Lung (tissue), 12 donors: ENCODE results near the gene SMIM20. TPM values are rescaled to one million over a fixed set of nuclear protein-coding genes. Genes with fewer than 3 reads are reported as not detected.

Source experiments
- ATAC-seq: fragments of 200-7000 bp; cut with Tn5 transposase; one replicate; pipeline ENCODE4 v1.9.1; 2020; ENCODE audit warnings: moderate number of reproducible peaks; ENCODE audit not compliant: insufficient read depth, low FRiP score
- DNase-seq, 3 donors: peaks; one replicate each; pipeline ENCODE4 v3.0.0-alpha.2; 2013 to 2017
- H3K27ac ChIP-seq, 2 donors: one replicate each; pipeline ENCODE4 v1.5.1; 2013; ENCODE audit warnings: mild to moderate bottlenecking in 2 of 2, moderate library complexity in 2 of 2, control low read depth in 1 of 2, inconsistent platforms in 1 of 2, low read depth in 1 of 2, low read length in 1 of 2
- H3K27me3 ChIP-seq, 3 donors: one replicate each; pipeline ENCODE4 v1.5.1; 2013; ENCODE audit warnings: low read length in 2 of 3; ENCODE audit not compliant: control insufficient read depth in 3 of 3, insufficient read depth in 3 of 3
- H3K36me3 ChIP-seq, 4 donors: one replicate each; pipeline ENCODE4 v1.5.1; 2013; ENCODE audit warnings: low read length in 4 of 4, mild to moderate bottlenecking in 1 of 4, moderate library complexity in 1 of 4; ENCODE audit not compliant: control insufficient read depth in 4 of 4, insufficient read depth in 4 of 4
- H3K4me1 ChIP-seq, 5 donors: one replicate each; pipeline ENCODE4 v1.5.1; 2013; ENCODE audit warnings: low read length in 5 of 5, mild to moderate bottlenecking in 2 of 5, moderate library complexity in 1 of 5; ENCODE audit not compliant: control insufficient read depth in 5 of 5, insufficient read depth in 5 of 5
- H3K4me3 ChIP-seq: one replicate; pipeline ENCODE4 v1.5.1; 2013; ENCODE audit warnings: mild to moderate bottlenecking, control low read depth, moderate library complexity
- H3K9ac ChIP-seq, 2 donors: one replicate each; pipeline ENCODE4 v1.5.1; 2013; ENCODE audit warnings: low read length in 2 of 2, control low read depth in 1 of 2; ENCODE audit not compliant: insufficient read depth in 1 of 2
- H3K9me3 ChIP-seq, 4 donors: one replicate each; pipeline ENCODE4 v1.5.1; 2013; ENCODE audit warnings: low read length in 3 of 4, mild to moderate bottlenecking in 1 of 4, moderate library complexity in 1 of 4; ENCODE audit not compliant: control insufficient read depth in 4 of 4, insufficient read depth in 3 of 4
- CTCF ChIP-seq: IDR thresholded peaks from 2 replicates; pipeline ENCODE4 v1.5.1; 2012; ENCODE audit warnings: mild to moderate bottlenecking; ENCODE audit errors: control extremely low read depth, extremely low read depth
- WGBS, 2 donors: extraction: QIAGEN DNeasy Blood & Tissue Kit; methylation state at CpG; one replicate each; pipeline ENCODE4 v1.1.7; 2013; 5-methylcytosine and 5-hydroxymethylcytosine counted together
- polyA plus RNA-seq, 2 donors: library from polyadenylated mRNA; stranded (reverse); fragments of 200-250 nt; gene quantifications; one replicate each; pipeline ENCODE4 v1.2.1, GENCODE V29; 2013
- total RNA-seq, 2 donors: library from RNA; depleted of rRNA in 1 of 2; stranded (reverse); fragments of >200 nt in 1 of 2; gene quantifications; one replicate each; pipeline ENCODE4 v1.2.1, GENCODE V29; 2014 to 2021
- donor health status: control.
- donor health status: control.
- donor health status: Bipolar disorder and iron deficiency.
- donor health status: healthy.
- donor health status: DM: yes; HTN: yes; CAD: no.

SMIM20 gene
- total and polyA plus RNA-seq, 4 donors, result 21.9 to 30.7 (median 26.8) TPM

DNA sequence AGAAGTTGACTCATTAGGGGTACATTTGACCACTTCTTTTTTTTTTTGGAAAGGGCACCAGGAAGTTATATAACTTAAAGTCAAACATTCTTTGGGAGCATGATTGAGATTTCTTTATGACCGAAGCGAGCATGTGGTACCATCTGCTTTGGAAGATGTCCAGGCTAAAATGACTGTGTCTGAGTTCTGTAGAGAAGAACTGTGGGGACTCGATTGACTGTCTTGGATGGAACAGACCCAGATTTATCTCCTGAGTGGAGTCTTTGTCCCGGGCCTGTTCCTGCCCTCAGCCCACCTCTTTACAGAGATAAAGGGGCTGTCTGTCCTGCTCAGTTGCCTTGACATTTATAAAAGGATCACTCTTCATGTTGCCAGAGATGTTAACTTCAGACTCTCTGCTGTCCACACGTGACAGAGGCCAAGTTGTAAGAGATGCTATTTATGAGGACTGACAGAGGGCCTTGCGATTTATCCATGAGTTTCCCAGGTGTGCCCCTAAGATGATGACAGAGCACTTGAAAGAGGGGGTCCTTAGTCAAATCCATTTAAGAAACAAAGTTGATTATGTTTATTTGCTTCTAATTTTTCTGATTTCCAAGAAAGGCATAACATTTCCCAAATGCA is 16.8 kb downstream of the SMIM20 start:
- Histone ChIP-seq H3K4me3 (no peak overlapping the region), H3K36me3 (no peaks in the 10 kb centered on the region), H3K27ac (no peak overlapping the region), H3K9ac (no peak overlapping the region), H3K4me1 (peaks cover 0 to 20% (median 3%) of the 10 kb centered on the region in 5 donors), H3K9me3 (no peaks in the 10 kb centered on the region), H3K27me3 (no peaks in the 10 kb centered on the region)
- no peak for ATAC-seq
- TF ChIP-seq CTCF, result no peak
- WGBS, 2 donors, result 88 to 89% methylated on average over 6 of the region's 6 CpGs
- no peak for DNase-seq

DNA sequence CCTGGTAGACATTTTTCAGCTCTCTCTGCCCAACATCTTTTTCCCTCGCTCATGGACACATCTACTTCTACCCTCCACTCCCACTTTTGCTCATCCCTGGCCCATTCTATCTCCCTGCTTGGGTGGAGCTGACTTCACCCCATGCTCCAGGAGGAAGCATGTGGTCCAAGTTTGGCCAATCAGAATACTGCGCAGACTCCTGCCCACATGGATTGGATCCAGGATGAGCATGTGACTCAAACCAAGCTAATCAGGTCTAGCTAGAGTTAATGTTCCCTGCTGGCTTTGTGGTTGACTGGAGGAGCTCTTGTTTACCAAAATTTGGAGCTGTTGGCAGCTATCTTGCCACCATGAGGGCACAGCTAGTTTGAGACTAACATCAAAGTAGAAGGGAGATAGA is 22.7 kb downstream of the SMIM20 start:
- no peak overlapping the region for H3K4me3 ChIP-seq
- no peak overlapping the region for H3K27ac ChIP-seq
- H3K9me3 ChIP-seq, result no peaks in the 10 kb centered on the region
- DNase-seq (no peak), ATAC-seq (no peak)
- H3K4me1 ChIP-seq, result peaks cover 0 to 16% (median 2%) of the 10 kb centered on the region in 5 donors
- H3K36me3 ChIP-seq, result no peaks in the 10 kb centered on the region
- no peak overlapping the region for H3K9ac ChIP-seq
- no peak for TF ChIP-seq CTCF
- H3K27me3 ChIP-seq, result no peaks in the 10 kb centered on the region
- WGBS, 2 donors, result 97 to 98% methylated on average over 2 of the region's 2 CpGs

GRCh38 chr4:25937801-25938200 is 23.8 kb downstream of the SMIM20 start:
- DNase-seq (peak; percentile 58 to 89 (median 89)), ATAC-seq (no peak)
- Histone ChIP-seq H3K27me3 (no peaks in the 10 kb centered on the region), H3K9me3 (no peaks in the 10 kb centered on the region), H3K27ac (no peak overlapping the region), H3K9ac (no peak overlapping the region), H3K4me1 (peaks cover 0 to 16% (median 2%) of the 10 kb centered on the region in 5 donors), H3K4me3 (no peak overlapping the region), H3K36me3 (no peaks in the 10 kb centered on the region)
- no peak for TF ChIP-seq CTCF
- 51 to 74% methylated on average over 1 of the region's 1 CpG for WGBS, 2 donors

DNA sequence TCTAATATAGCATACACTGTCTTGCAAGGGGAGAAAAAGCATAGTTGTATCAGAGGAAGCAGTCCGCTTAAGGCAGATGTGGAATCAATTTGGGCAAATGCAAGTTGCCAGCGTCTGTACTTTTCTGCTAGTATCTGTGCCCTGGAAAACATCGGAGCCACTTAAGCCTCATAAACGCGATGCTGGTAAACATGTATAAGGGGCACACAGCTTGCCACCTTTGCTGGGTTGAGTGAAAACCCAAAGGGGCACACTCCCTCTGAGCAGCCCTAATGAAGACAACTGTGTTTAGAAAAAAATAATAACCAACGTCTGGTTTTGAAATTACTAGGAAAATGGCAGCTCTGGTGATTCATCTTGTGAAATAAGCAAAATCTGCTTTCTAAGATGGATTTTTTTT is 24.3 kb downstream of the SMIM20 start:
- no peak overlapping the region for H3K27ac ChIP-seq
- H3K9me3 ChIP-seq, result no peaks in the 10 kb centered on the region
- no peak for TF ChIP-seq CTCF
- no peaks in the 10 kb centered on the region for H3K27me3 ChIP-seq
- DNase-seq (no peak), ATAC-seq (no peak)
- no peak overlapping the region for H3K4me3 ChIP-seq
- no peaks in the 10 kb centered on the region for H3K36me3 ChIP-seq
- 72 to 74% methylated on average over 6 of the region's 6 CpGs for WGBS, 2 donors
- H3K9ac ChIP-seq, result no peak overlapping the region
- peaks cover 0 to 16% (median 2%) of the 10 kb centered on the region in 5 donors for H3K4me1 ChIP-seq
